Measurements from ENCODE around the gene ICAM1.

- no peak for TF ChIP-seq POLR2AphosphoS5 (IDR thresholded peaks at IDR 0.05; ENCODE audit: low read depth, low read length)
- no peak for TF ChIP-seq SIN3A (IDR thresholded peaks at IDR 0.05; ENCODE audit: borderline replicate concordance, insufficient read depth, low read depth, low read length)
These were observed 42.0 kb upstream of the ICAM1 start for GRCh38 chr19:10228920-10229319.

All from Panc1 (cell line).